SHP77 treated with DMSO at 0.1 percent for 48 hours (cell line): ENCODE results near the gene IFNA8.
"Not testable (repeated sequence)": the region's sequence is repeated elsewhere in the genome, so short reads cannot be mapped to it uniquely, and the experiment has no call there.

Experiments
- DNase-seq: peaks from one replicate; lab custom pipeline; 2025; lab: John Stamatoyannopoulos, UW

Gene IFNA8

DNA sequence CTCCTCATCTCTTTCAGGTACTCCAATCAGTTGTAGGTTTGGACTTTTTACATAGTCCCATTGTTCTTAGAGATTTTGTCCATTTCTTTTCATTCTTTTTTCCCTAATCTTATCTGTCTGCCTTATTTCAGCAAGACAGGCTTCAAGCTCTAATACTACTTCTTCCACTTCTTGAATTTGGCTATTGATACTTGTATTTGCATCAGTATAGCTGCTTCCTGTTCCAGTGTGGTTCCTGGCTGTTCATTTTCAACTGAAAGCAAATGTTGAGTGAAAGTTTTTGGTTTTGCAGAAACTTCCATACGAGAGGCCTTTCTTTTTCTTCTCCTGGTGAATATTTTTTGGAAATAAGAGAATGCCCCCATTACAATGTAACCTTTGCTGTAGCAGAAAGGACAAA is 19.3 kb downstream of the IFNA8 start:
- no peak for DNase-seq

DNA sequence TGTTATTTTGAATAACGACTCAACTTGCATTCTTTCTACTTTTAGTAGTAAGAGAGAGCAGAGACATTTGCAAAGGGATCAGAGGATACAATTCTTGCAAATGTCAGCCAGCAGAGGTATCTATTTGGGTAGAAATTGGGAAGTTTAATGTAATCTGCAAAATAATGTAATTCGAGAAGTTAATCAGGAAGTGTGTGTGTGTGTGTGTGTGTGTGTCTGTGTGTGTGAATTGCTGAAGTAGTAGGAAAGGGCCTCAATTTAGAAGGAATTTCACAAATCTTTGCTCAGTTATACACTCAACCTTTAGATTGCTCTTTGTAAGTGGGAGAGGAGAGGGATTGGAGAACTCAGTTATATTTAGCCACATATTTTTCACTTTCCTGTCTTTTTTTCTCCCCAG is 20.3 kb downstream of the IFNA8 start:
- DNase-seq: no peak

DNA sequence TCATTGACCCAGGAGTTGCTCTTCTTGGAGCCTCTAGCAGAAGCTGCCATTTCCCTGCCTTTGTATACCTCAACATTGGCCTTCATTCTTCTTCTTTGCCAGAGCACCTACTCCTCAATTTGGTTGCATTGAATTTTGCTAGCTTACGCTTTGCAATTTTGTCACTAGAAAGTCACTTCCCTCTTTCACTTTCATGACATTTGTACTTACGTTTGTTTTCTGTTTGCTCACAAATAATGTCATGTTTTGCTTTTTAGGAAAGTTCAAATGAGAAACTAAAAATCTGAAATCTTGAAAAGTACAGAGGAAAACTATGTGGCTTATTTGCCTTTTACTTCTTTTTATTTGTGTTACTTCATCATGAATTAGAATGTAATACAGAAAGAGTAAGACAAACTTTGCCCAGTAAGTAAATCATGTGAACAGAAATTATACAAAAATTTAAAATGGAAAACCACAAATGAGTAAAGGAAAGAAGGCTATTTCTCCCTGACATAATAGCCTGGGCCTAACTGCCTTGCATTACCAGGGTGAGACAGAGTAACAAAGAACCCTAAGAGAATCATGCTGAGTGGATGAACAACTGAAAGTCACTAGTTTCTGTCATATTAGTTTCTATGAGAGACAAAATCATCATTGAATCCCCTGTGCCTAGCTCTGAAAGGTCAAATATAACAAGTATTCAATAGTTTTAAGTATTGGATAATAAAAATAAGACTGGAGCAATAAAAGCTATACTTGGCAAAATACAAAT is 23.9 kb downstream of the IFNA8 start:
- no peak for DNase-seq

DNA sequence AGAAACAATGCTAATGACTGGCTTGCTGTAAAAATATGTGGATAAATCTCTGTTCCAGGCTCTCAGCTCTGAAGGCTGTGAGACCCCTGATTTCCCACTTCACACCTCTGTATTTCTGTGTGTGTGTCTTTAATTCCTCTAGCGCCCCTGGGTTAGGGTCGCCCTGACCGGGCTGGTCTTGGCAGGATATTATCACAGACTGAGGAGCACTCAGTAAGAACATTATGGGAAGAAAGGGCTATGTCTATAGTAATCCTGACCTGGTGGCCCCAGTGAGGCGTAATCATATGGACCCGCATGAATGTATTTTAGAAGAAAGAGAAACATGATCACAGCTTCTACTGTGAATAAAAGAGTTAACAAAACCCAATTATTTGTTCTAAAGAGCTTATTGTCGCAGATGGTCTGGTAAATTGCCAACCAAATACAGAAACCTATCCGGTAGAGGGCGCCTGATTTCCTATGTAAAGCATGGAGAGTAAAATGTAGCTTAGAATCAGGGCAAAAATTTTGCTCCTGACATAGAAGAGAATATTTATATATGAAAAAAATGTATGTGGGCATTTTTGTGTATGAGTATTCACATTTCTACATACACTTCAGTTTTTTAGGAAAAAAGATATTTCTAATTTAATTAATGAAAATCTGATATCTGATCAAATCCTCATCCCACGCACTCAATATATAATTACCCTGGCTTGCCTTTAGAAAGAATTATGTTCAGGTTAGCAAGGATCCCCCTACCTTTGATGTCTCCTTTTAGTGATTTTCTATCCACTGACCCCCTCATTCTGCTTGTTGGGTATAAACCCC is 25.5 kb downstream of the IFNA8 start:
- no peak for DNase-seq

DNA sequence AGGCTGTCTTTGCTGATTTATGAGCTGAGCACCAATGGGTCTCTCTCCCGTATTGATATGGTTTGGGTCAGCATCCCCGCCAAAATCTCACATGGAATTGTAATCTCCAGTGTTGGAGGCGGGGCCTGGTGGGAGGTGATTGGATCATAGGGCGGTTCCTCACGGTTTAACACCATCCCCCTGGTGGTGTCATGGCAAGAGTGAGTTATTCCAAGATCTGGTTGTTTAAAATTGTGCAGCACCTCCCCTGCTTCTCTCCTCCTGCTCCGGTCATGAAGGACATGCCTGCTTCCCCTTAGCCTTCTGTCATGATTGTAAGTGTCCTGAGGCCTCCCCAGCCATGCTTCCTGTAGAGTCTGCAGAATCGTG is 26.1 kb downstream of the IFNA8 start:
- DNase-seq: not testable (repeated sequence)

DNA sequence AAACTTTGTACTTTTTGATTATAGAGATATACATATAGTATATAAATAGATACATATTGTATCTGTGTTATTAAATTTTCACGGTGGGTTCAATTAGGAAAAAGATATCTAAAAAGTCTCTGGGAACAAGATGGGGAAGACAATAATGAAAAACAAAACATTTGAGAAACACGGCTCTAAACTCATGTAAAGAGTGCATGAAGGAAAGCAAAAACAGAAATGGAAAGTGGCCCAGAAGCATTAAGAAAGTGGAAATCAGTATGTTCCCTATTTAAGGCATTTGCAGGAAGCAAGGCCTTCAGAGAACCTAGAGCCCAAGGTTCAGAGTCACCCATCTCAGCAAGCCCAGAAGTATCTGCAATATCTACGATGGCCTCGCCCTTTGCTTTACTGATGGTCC is 31.2 kb downstream of the IFNA8 start, which contains the start of gene IFNA1:
IFNA1 (plus strand) TSS at position 301 of the 400 bp plus-strand sequence; CDS start at position 370, 69 bp downstream.
- DNase-seq: no peak

DNA sequence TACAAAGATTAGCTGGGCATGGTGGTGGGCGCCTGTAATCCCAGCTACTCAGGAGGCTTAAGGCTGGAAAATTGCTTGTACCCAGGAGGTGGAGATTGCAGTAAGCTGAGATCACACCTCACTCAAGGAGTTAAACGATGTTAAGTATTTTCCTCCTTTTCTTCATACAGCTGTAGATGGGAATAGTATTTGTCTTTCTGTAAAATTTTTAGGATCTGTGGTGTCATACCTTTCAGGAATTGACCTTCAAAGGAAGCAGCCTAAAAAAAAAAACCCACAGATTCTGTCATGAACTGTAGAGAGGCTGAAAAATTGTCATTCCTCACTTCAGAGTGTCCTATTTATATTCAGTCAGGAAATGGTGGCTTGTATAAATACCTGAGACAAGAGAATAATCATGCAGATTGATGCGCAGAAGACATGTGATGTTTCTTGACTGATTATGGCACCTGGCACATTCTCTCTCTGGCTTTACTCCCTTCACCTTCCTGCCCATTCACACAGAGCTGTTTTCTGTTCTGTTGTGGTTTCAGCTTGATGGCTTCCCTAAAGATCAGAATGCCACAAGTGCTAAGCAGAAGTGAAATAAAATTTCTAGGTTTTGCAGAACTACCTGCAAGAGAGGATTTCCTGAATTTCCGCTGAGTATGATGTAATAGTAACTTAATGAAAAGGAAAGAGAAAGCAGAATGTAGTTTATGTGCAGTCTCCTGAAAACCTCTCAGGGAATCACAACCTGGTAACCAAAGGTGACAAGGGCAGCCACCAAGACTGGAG is 35.1 kb downstream of the IFNA8 start:
- DNase-seq: no peak

DNA sequence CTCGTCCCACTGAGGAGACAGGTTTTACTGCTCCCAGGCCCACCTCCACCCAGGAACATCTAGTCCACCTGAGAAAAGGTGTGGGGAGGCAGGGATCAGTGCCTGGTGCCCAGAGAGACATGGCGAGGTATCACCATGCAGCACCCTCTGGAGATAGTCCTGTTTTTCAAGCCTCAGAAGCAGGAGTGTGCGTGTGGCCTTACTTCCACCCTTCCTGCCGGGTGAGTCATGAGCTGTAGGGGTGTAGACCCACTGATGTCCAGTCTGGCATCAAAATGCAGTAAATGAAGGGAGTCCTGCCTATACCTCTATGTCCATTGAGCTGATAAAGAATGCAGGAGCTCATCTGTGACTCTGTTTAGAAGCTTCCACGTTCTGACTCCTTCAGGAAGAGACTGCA is 40.4 kb downstream of the IFNA8 start:
- not testable (repeated sequence) for DNase-seq

DNA sequence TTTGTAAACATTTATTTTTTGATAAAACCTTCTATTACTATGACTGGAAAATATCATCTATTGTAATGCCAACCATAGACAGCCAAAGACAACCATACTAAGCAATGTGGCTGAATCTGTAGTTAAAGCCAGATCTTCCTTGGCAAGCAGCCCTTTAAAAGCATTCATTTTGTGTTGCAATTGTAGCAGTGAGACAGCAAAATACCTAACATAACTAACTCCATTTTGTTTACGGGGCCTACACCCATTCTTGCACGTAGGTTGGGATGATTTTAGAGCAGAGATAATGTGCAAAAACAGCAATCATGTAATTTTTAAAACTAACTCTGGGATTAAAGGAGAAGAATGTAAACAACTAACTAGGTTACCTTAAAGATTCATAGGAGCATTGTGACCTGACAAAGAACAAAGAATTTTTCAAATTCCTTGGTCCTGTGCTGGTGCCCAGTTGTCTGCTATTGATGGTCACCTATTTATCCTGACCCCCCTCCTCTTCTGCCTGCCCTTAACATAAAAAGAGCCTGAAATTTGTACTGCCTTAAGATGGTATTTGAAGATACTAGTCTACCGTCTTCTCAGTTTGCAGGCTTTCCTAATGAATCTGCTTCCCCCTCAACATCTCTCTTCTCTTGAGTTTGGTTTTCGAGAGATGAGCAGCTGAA is 41.9 kb downstream of the IFNA8 start:
- no peak for DNase-seq

DNA sequence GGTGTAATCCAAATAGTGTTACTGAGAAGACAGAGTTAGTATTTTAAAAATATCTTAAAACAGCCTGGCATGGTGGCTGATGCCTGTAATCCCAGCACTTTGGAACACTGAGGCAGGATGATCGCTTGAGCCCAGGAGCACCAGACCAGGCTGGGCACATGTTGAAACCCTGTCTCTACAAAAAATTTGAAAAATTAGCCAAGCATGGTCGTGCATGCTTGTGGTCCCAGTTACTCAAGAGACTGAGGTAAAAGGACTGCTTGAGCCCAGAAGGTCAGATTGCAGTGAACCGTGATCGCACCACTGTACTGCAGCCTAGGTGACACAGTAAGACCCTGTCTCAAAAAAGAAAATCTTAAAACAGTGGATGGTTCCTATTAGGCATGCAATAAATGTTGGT is 43.8 kb downstream of the IFNA8 start:
- no peak for DNase-seq

DNA sequence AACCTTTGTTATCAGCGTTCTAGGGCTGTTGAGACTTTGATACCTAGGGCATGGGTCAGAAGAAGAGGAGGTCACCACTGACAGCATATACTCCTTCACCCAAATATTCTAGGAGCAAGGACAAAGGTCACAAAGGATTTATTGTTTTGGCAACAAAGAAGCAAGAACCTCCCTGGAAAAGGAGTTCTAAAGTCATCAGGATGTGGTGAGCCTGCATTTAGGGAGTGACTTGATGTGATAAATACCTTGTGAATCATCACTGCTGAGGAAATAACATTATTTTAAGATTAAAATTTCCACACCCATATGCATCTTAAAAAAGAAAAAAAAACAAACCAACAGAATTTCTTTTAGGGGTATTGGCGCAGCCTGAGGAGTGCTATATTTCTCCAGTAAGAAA is 45.2 kb downstream of the IFNA8 start:
- no peak for DNase-seq

DNA sequence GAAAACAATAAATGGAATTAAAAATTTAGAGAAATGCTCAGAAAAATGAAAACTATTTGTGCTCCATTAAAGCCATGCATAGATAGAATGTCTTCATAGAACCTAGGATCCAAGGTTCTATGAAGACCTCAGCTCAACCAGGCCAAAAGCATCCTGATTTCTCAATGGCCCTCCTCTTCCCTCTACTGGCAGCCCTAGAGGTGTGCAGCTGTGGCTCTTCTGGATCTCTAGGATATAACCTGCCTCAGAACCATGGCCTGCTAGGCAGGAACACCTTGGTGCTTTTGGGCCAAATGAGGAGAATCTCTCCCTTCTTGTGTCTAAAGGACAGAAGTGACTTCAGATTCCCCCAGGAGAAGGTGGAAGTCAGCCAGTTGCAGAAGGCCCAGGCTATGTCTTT is 46.4 kb downstream of the IFNA8 start:
- DNase-seq: no peak
